GM18907 (cell line): ENCODE measurements around the gene CHD8.
"Not testable (repeated sequence)": the region's sequence is repeated elsewhere in the genome, so short reads cannot be mapped to it uniquely, and the experiment has no call there.

Experiments used
- ATAC-seq: cut with Tn5 transposase; IDR thresholded peaks from one replicate; pipeline ENCODE4 v1.9.1; 2021; ENCODE audit warnings: mild to moderate bottlenecking, moderate library complexity; ENCODE audit not compliant: unreplicated experiment

CHD8 gene

GRCh38 chr14:21455912-21456667, at the start of gene CHD8:
Gene CHD8, minus strand, starts transcription at chr14:21456123. Its CDS starts 24,480 bp downstream, at chr14:21431643.
- peak; percentile 98 for ATAC-seq

- peak; percentile 81 for ATAC-seq
Observed at GRCh38 chr14:21505012-21505553, 49.2 kb upstream of the CHD8 start.

- ATAC-seq, result no peak
Observed at GRCh38 chr14:21503376-21503775, 47.5 kb upstream of the CHD8 start.

GRCh38 chr14:21501568-21501967, 45.6 kb upstream of the CHD8 start:
- no peak for ATAC-seq

- ATAC-seq, result no peak
Observed at GRCh38 chr14:21498540-21499526, 42.9 kb upstream of the CHD8 start.

- no peak for ATAC-seq
Observed at GRCh38 chr14:21496453-21496852, 40.5 kb upstream of the CHD8 start.

GRCh38 chr14:21494902-21495762, 39.2 kb upstream of the CHD8 start:
- ATAC-seq, result no peak

- no peak for ATAC-seq
Observed at GRCh38 chr14:21486640-21487087, 30.7 kb upstream of the CHD8 start.

- peak; percentile 99 for ATAC-seq
Observed at GRCh38 chr14:21476925-21477681, 21.2 kb upstream of the CHD8 start, which contains the start of the genes RAB2B and TOX4. Gene RAB2B, minus strand, starts transcription at chr14:21476959. Its CDS starts 87 bp downstream, at chr14:21476872. Gene TOX4, plus strand, starts transcription at chr14:21477195. Its CDS starts 84 bp downstream, at chr14:21477279.

- no peak for ATAC-seq
Observed at GRCh38 chr14:21476523-21476924, 20.6 kb upstream of the CHD8 start.

- ATAC-seq, result no peak
Observed at GRCh38 chr14:21475767-21476522, 20.0 kb upstream of the CHD8 start.

GRCh38 chr14:21467616-21468015, 11.7 kb upstream of the CHD8 start:
- ATAC-seq, result no peak

GRCh38 chr14:21455592-21455911, 371 bp downstream of the CHD8 start:
- ATAC-seq, result peak; percentile 25

GRCh38 chr14:21454843-21455544, 929 bp downstream of the CHD8 start:
- no peak for ATAC-seq

- no peak for ATAC-seq
Observed at GRCh38 chr14:21449899-21450216, 6.1 kb downstream of the CHD8 start.

GRCh38 chr14:21442657-21443056, 13.3 kb downstream of the CHD8 start:
- ATAC-seq, result not testable (repeated sequence)

GRCh38 chr14:21440859-21441258, 15.1 kb downstream of the CHD8 start:
- no peak for ATAC-seq
